Loucy (cell line): ENCODE measurements around the gene UNC5C.

ENCODE experiments used
- H2AFZ ChIP-seq: fragments of 200-600 bp; sonication (generic); 2 replicates; pipeline ENCODE4 v1.6.0; 2016; ENCODE audit warnings: antibody characterized with exemption, mild to moderate bottlenecking, low read length, moderate library complexity
- H3F3A ChIP-seq: fragments of 200-600 bp; 2 replicates; pipeline ENCODE4 v1.6.0; 2016; ENCODE audit warnings: antibody characterized with exemption, low read depth, mild to moderate bottlenecking
- H3K27me3 ChIP-seq: fragments of 200-600 bp; sonication (generic); 2 replicates; pipeline ENCODE4 v1.6.1; 2014; ENCODE audit warnings: low read length, mild to moderate bottlenecking; ENCODE audit not compliant: insufficient read depth, poor library complexity, severe bottlenecking
- H3K36me3 ChIP-seq: fragments of 200-600 bp; sonication (generic); 2 replicates; pipeline ENCODE4 v1.6.1; 2016; ENCODE audit warnings: low read length; ENCODE audit not compliant: insufficient read depth
- H3K4me1 ChIP-seq: fragments of 200-600 bp; sonication (generic); 2 replicates; pipeline ENCODE4 v1.5.1; 2014; ENCODE audit warnings: low read length, mild to moderate bottlenecking; ENCODE audit not compliant: insufficient read depth, poor library complexity, severe bottlenecking
- H3K4me2 ChIP-seq: fragments of 200-600 bp; sonication (generic); 2 replicates; pipeline ENCODE4 v1.6.0; 2014; ENCODE audit warnings: antibody characterized with exemption, low read length, low read depth, mild to moderate bottlenecking; ENCODE audit not compliant: poor library complexity, severe bottlenecking
- H3K4me3 ChIP-seq: fragments of 200-600 bp; sonication (generic); 2 replicates; pipeline ENCODE4 v1.5.1; 2014; ENCODE audit warnings: low read length, mild to moderate bottlenecking, mixed read lengths; ENCODE audit not compliant: poor library complexity, severe bottlenecking
- H3K79me2 ChIP-seq: fragments of 200-600 bp; sonication (generic); 2 replicates; pipeline ENCODE4 v1.6.1; 2014; ENCODE audit warnings: low read length; ENCODE audit not compliant: insufficient read depth
- H3K9ac ChIP-seq: fragments of 200-600 bp; sonication (generic); 2 replicates; pipeline ENCODE4 v1.6.0; 2014; ENCODE audit warnings: mild to moderate bottlenecking, low read depth, low read length, moderate library complexity; ENCODE audit not compliant: poor library complexity, severe bottlenecking
- H3K9me2 ChIP-seq: fragments of 200-600 bp; sonication (generic); replicated peaks from 2 replicates; pipeline ENCODE4 v1.6.1; 2016; ENCODE audit warnings: low read depth, low read length, mixed read lengths
- H3K9me3 ChIP-seq: fragments of 200-600 bp; sonication (generic); 2 replicates; pipeline ENCODE4 v1.6.1; 2014; ENCODE audit warnings: mild to moderate bottlenecking, antibody characterized with exemption, low read length, low read depth; ENCODE audit not compliant: insufficient read depth
- H4K20me1 ChIP-seq: fragments of 200-600 bp; sonication (generic); 2 replicates; pipeline ENCODE4 v1.6.0; 2014; ENCODE audit warnings: antibody characterized with exemption, low read length, mild to moderate bottlenecking; ENCODE audit not compliant: insufficient read depth, poor library complexity, severe bottlenecking
- CTCF ChIP-seq: fragments of 200-600 bp; sonication (generic); conservative IDR thresholded peaks from 2 replicates; pipeline ENCODE4 v1.5.1; 2014; ENCODE audit warnings: mild to moderate bottlenecking, antibody characterized with exemption, low read length
- EZH2phosphoT487 ChIP-seq: fragments of 200-600 bp; IDR thresholded peaks from 2 replicates; pipeline ENCODE4 v1.6.1; 2018; ENCODE audit warnings: antibody characterized with exemption, mild to moderate bottlenecking, moderate library complexity, borderline replicate concordance

UNC5C gene

GRCh38 chr4:95510877-95511276, 37.9 kb downstream of the UNC5C start:
- H3K4me2 ChIP-seq = no peak overlapping the region

GRCh38 chr4:95510145-95510544, 38.6 kb downstream of the UNC5C start:
- Histone ChIP-seq H4K20me1 (no peaks in the 10 kb centered on the region), H3K4me2 (no peak overlapping the region)

More at GRCh38 chr4:95510877-95511276, 37.9 kb downstream of the UNC5C start:
- no peaks in the 10 kb centered on the region for H4K20me1 ChIP-seq
- no peaks in the 10 kb centered on the region for H3K36me3 ChIP-seq
- H3K27me3 ChIP-seq = no peaks in the 10 kb centered on the region
- no peaks in the 10 kb centered on the region for H3K9me3 ChIP-seq
- TF ChIP-seq EZH2phosphoT487 = no peak
- TF ChIP-seq CTCF = no peak
- no peaks in the 10 kb centered on the region for H3K79me2 ChIP-seq
- no peaks in the 10 kb centered on the region for H3K4me1 ChIP-seq
- H3K9me2 ChIP-seq = no peaks in the 10 kb centered on the region
- no peak overlapping the region for H3K9ac ChIP-seq
- no peaks in the 10 kb centered on the region for H3F3A ChIP-seq
- H3K4me3 ChIP-seq = no peak overlapping the region
- no peak overlapping the region for H2AFZ ChIP-seq

GRCh38 chr4:95508421-95508820, 40.4 kb downstream of the UNC5C start:
- Histone ChIP-seq H2AFZ (no peak overlapping the region), H3K4me3 (no peak overlapping the region), H3K79me2 (no peaks in the 10 kb centered on the region), H3K27me3 (no peaks in the 10 kb centered on the region), H3K9me2 (no peaks in the 10 kb centered on the region), H4K20me1 (no peaks in the 10 kb centered on the region), H3K9ac (no peak overlapping the region), H3K9me3 (no peaks in the 10 kb centered on the region), H3K4me2 (no peak overlapping the region), H3K4me1 (no peaks in the 10 kb centered on the region), H3F3A (no peaks in the 10 kb centered on the region), H3K36me3 (no peaks in the 10 kb centered on the region)
- TF ChIP-seq EZH2phosphoT487 = no peak
- TF ChIP-seq CTCF = no peak

More at GRCh38 chr4:95510145-95510544, 38.6 kb downstream of the UNC5C start:
- no peak overlapping the region for H2AFZ ChIP-seq
- H3K4me1 ChIP-seq = no peaks in the 10 kb centered on the region
- H3K9me2 ChIP-seq = no peaks in the 10 kb centered on the region
- H3K36me3 ChIP-seq = no peaks in the 10 kb centered on the region
- H3F3A ChIP-seq = no peaks in the 10 kb centered on the region
- no peak overlapping the region for H3K4me3 ChIP-seq
- no peaks in the 10 kb centered on the region for H3K9me3 ChIP-seq
- peak; percentile 68 for TF ChIP-seq CTCF
- no peak for TF ChIP-seq EZH2phosphoT487
- no peak overlapping the region for H3K9ac ChIP-seq
- H3K27me3 ChIP-seq = no peaks in the 10 kb centered on the region
- H3K79me2 ChIP-seq = no peaks in the 10 kb centered on the region
